WTC11 (cell line): ENCODE data around the gene SAMD10. TPM values are rescaled to one million over a fixed set of nuclear protein-coding genes. Genes with fewer than 3 reads are reported as not detected.

ENCODE experiments used
- ATAC-seq: fragments of 200-7000 bp; cut with Tn5 transposase; 2 replicates; pipeline ENCODE4 v1.10.0; 2021; ENCODE audit warnings: mild to moderate bottlenecking, moderate library complexity
- CTCF ChIA-PET: fragments of 300-600 bp; sonication (Branson Sonifier 250); formaldehyde crosslinking; loops from one replicate; lab custom pipeline; 2021; ENCODE audit warnings: antibody characterized with exemption; lab: Charles Lee
- POLR2A ChIA-PET: fragments of 350-600 bp; sonication (Branson Sonifier 250); formaldehyde crosslinking; loops from one replicate; lab custom pipeline; 2021; ENCODE audit warnings: antibody characterized with exemption; lab: Charles Lee
- DNase-seq: peaks from one replicate; pipeline ENCODE4 v3.0.0; 2021; ENCODE audit warnings: low spot score
- H3K27ac Mint-ChIP-seq: 2 replicates; pipeline ENCODE4 v1.8.0; 2021; ENCODE audit warnings: mixed read lengths
- H3K27me3 Mint-ChIP-seq: 2 replicates; pipeline ENCODE4 v1.8.0; 2021; ENCODE audit warnings: low read depth, mild to moderate bottlenecking, moderate library complexity, mixed read lengths
- H3K36me3 Mint-ChIP-seq: 2 replicates; pipeline ENCODE4 v1.8.0; 2021; ENCODE audit warnings: mixed read lengths
- H3K4me1 Mint-ChIP-seq: 2 replicates; pipeline ENCODE4 v1.8.0; 2022; ENCODE audit warnings: mixed read lengths
- H3K4me3 Mint-ChIP-seq: 2 replicates; pipeline ENCODE4 v1.8.0; 2021; ENCODE audit warnings: mild to moderate bottlenecking, moderate library complexity, mixed read lengths
- H3K9me3 Mint-ChIP-seq: 2 replicates; pipeline ENCODE4 v1.8.0; 2021; ENCODE audit warnings: mixed read lengths
- CREM ChIP-seq: sonication (generic); formaldehyde crosslinking; IDR thresholded peaks from 2 replicates; pipeline ENCODE4 v1.8.1; 2022; ENCODE audit warnings: mild to moderate bottlenecking, missing genetic modification reagents, moderate library complexity
- EMX1 ChIP-seq: fragments of 250-450 bp; sonication (Bioruptor Pico); IDR thresholded peaks from 2 replicates; pipeline ENCODE4 v1.8.0; 2021; ENCODE audit warnings: mild to moderate bottlenecking
- GABPB1 ChIP-seq: sonication (generic); formaldehyde crosslinking; IDR thresholded peaks from 2 replicates; pipeline ENCODE4 v1.8.1; 2023; ENCODE audit warnings: mild to moderate bottlenecking, missing genetic modification reagents
- JAZF1 ChIP-seq: fragments of 250-450 bp; sonication (Bioruptor Pico); IDR thresholded peaks from 2 replicates; pipeline ENCODE4 v1.9.0; 2021; ENCODE audit warnings: moderate library complexity, mild to moderate bottlenecking, inconsistent platforms
- MXD4 ChIP-seq: fragments of 250-450 bp; sonication (Bioruptor Pico); IDR thresholded peaks from 2 replicates; pipeline ENCODE4 v1.8.0; 2021; ENCODE audit warnings: mild to moderate bottlenecking, moderate library complexity, borderline replicate concordance
- NFATC4 ChIP-seq: fragments of 250-450 bp; sonication (Bioruptor Pico); IDR thresholded peaks from 2 replicates; pipeline ENCODE4 v1.9.0; 2021; ENCODE audit warnings: mild to moderate bottlenecking
- NR3C1 ChIP-seq: sonication (generic); formaldehyde crosslinking; conservative IDR thresholded peaks from 2 replicates; pipeline ENCODE4 v1.8.1; 2023; ENCODE audit warnings: low read depth, mild to moderate bottlenecking, missing genetic modification reagents
- SMAD3 ChIP-seq: sonication (generic); formaldehyde crosslinking; IDR thresholded peaks from 2 replicates; pipeline ENCODE4 v1.8.0; 2022; ENCODE audit warnings: missing genetic modification reagents, mild to moderate bottlenecking, borderline replicate concordance
- TEAD4 ChIP-seq: sonication (generic); formaldehyde crosslinking; IDR thresholded peaks from 2 replicates; pipeline ENCODE4 v1.8.0; 2022; ENCODE audit warnings: mild to moderate bottlenecking, missing genetic modification reagents
- ZNF121 ChIP-seq: sonication (generic); formaldehyde crosslinking; IDR thresholded peaks from 2 replicates; pipeline ENCODE4 v1.8.0; 2023; ENCODE audit warnings: missing genetic modification reagents
- ZNF138 ChIP-seq: sonication (generic); formaldehyde crosslinking; conservative IDR thresholded peaks from 2 replicates; pipeline ENCODE4 v1.8.1; 2022; ENCODE audit warnings: mild to moderate bottlenecking, moderate library complexity, missing genetic modification reagents
- ZNF263 ChIP-seq: sonication (generic); formaldehyde crosslinking; IDR thresholded peaks from 2 replicates; pipeline ENCODE4 v1.8.1; 2022; ENCODE audit warnings: low read depth, mild to moderate bottlenecking, moderate library complexity, missing genetic modification reagents
- total RNA-seq: library from RNA; stranded (reverse); gene quantifications from 3 replicates; pipeline ENCODE4 v1.2.3, GENCODE V29; 2021
- TF ChIP-seq, protein P1 (sequence below): sonication (generic); formaldehyde crosslinking; IDR thresholded peaks from 2 replicates; pipeline ENCODE4 v1.8.0; 2022; ENCODE audit warnings: mild to moderate bottlenecking, missing genetic modification reagents
- TF ChIP-seq, protein P2 (sequence below): sonication (generic); formaldehyde crosslinking; conservative IDR thresholded peaks from 2 replicates; pipeline ENCODE4 v1.8.1; 2023; ENCODE audit warnings: mild to moderate bottlenecking, low read depth, missing genetic modification reagents, moderate library complexity
- TF ChIP-seq, protein P3 (sequence below): sonication (generic); formaldehyde crosslinking; IDR thresholded peaks from 2 replicates; pipeline ENCODE4 v1.8.1; 2023; ENCODE audit warnings: mild to moderate bottlenecking, missing genetic modification reagents, borderline replicate concordance
- TF ChIP-seq, protein P4 (sequence below): sonication (generic); formaldehyde crosslinking; IDR thresholded peaks from 2 replicates; pipeline ENCODE4 v1.8.0; 2023; ENCODE audit warnings: missing genetic modification reagents
- TF ChIP-seq, protein P5 (sequence below): sonication (generic); formaldehyde crosslinking; IDR thresholded peaks from 2 replicates; pipeline ENCODE4 v1.8.1; 2023; ENCODE audit warnings: mild to moderate bottlenecking, missing genetic modification reagents
- TF ChIP-seq, protein P6 (sequence below): fragments of 250-450 bp; sonication (Bioruptor Pico); IDR thresholded peaks from 2 replicates; pipeline ENCODE4 v1.9.0; 2021; ENCODE audit warnings: mild to moderate bottlenecking

SAMD10 gene
- total RNA-seq, 1 experiment from 2014 or later = 6.2 TPM

DNA sequence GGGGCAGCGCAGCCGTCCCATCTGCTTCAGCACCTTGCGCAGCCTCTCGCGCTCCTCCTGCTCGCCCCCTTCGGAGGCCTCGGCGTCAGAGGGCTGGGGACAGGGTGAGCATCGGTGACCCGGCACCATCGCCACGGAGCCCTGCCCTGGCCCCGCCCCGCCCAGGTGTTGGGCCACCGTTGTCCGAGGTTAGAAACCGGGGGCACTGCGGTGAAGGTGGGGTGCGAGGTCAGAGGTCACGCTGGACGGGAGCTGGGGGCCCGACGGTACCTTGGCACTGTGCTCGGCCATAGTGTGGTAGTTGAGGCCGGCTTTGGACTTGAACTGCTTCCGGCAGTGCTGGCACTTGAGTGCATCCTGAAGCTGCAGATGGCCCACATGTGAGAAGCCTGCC lies 16.1 kb downstream of the SAMD10 start:
- Mint-ChIP-seq H3K36me3 (peaks cover 56% of the 10 kb centered on the region), H3K4me1 (peaks cover 8% of the 10 kb centered on the region), H3K9me3 (peaks cover 3% of the 10 kb centered on the region; the same call in 1 of the 2 replicates), H3K4me3 (no peak overlapping the region), H3K27ac (no peak overlapping the region), H3K27me3 (0 out of 2 replicates have a peak, but pooled peaks cover 3% of the 10 kb centered on the region)
- no peak for DNase-seq
- POLR2A ChIA-PET = no interaction called here
- CTCF ChIA-PET = no interaction called here
- ATAC-seq = no peak
- no peak for TF ChIP-seq NR3C1
- TF ChIP-seq CREM (CRISPR knock-in tag) = no peak
- no peak for TF ChIP-seq GABPB1 (CRISPR knock-in tag)
- TF ChIP-seq JAZF1 (CRISPR knock-in tag) = no peak
- TF ChIP-seq, protein P1, sequence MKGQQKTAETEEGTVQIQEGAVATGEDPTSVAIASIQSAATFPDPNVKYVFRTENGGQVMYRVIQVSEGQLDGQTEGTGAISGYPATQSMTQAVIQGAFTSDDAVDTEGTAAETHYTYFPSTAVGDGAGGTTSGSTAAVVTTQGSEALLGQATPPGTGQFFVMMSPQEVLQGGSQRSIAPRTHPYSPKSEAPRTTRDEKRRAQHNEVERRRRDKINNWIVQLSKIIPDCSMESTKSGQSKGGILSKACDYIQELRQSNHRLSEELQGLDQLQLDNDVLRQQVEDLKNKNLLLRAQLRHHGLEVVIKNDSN (CRISPR knock-in tag) = no peak
- no peak for TF ChIP-seq ZNF138
- TF ChIP-seq, protein P2, sequence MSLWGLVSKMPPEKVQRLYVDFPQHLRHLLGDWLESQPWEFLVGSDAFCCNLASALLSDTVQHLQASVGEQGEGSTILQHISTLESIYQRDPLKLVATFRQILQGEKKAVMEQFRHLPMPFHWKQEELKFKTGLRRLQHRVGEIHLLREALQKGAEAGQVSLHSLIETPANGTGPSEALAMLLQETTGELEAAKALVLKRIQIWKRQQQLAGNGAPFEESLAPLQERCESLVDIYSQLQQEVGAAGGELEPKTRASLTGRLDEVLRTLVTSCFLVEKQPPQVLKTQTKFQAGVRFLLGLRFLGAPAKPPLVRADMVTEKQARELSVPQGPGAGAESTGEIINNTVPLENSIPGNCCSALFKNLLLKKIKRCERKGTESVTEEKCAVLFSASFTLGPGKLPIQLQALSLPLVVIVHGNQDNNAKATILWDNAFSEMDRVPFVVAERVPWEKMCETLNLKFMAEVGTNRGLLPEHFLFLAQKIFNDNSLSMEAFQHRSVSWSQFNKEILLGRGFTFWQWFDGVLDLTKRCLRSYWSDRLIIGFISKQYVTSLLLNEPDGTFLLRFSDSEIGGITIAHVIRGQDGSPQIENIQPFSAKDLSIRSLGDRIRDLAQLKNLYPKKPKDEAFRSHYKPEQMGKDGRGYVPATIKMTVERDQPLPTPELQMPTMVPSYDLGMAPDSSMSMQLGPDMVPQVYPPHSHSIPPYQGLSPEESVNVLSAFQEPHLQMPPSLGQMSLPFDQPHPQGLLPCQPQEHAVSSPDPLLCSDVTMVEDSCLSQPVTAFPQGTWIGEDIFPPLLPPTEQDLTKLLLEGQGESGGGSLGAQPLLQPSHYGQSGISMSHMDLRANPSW (CRISPR knock-in tag) = no peak
- no peak for TF ChIP-seq NFATC4 (CRISPR knock-in tag)
- no peak for TF ChIP-seq MXD4 (CRISPR knock-in tag)
- no peak for TF ChIP-seq ZNF121
- TF ChIP-seq SMAD3 (CRISPR knock-in tag) = no peak
- TF ChIP-seq, protein P3, sequence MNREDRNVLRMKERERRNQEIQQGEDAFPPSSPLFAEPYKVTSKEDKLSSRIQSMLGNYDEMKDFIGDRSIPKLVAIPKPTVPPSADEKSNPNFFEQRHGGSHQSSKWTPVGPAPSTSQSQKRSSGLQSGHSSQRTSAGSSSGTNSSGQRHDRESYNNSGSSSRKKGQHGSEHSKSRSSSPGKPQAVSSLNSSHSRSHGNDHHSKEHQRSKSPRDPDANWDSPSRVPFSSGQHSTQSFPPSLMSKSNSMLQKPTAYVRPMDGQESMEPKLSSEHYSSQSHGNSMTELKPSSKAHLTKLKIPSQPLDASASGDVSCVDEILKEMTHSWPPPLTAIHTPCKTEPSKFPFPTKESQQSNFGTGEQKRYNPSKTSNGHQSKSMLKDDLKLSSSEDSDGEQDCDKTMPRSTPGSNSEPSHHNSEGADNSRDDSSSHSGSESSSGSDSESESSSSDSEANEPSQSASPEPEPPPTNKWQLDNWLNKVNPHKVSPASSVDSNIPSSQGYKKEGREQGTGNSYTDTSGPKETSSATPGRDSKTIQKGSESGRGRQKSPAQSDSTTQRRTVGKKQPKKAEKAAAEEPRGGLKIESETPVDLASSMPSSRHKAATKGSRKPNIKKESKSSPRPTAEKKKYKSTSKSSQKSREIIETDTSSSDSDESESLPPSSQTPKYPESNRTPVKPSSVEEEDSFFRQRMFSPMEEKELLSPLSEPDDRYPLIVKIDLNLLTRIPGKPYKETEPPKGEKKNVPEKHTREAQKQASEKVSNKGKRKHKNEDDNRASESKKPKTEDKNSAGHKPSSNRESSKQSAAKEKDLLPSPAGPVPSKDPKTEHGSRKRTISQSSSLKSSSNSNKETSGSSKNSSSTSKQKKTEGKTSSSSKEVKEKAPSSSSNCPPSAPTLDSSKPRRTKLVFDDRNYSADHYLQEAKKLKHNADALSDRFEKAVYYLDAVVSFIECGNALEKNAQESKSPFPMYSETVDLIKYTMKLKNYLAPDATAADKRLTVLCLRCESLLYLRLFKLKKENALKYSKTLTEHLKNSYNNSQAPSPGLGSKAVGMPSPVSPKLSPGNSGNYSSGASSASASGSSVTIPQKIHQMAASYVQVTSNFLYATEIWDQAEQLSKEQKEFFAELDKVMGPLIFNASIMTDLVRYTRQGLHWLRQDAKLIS (CRISPR knock-in tag) = no peak
- TF ChIP-seq, protein P4, sequence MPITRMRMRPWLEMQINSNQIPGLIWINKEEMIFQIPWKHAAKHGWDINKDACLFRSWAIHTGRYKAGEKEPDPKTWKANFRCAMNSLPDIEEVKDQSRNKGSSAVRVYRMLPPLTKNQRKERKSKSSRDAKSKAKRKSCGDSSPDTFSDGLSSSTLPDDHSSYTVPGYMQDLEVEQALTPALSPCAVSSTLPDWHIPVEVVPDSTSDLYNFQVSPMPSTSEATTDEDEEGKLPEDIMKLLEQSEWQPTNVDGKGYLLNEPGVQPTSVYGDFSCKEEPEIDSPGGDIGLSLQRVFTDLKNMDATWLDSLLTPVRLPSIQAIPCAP (CRISPR knock-in tag) = no peak
- TF ChIP-seq EMX1 (CRISPR knock-in tag) = no peak
- TF ChIP-seq ZNF263 (CRISPR knock-in tag) = no peak
- TF ChIP-seq, protein P5, sequence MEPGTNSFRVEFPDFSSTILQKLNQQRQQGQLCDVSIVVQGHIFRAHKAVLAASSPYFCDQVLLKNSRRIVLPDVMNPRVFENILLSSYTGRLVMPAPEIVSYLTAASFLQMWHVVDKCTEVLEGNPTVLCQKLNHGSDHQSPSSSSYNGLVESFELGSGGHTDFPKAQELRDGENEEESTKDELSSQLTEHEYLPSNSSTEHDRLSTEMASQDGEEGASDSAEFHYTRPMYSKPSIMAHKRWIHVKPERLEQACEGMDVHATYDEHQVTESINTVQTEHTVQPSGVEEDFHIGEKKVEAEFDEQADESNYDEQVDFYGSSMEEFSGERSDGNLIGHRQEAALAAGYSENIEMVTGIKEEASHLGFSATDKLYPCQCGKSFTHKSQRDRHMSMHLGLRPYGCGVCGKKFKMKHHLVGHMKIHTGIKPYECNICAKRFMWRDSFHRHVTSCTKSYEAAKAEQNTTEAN = no peak
- TF ChIP-seq TEAD4 (CRISPR knock-in tag) = no peak
- TF ChIP-seq, protein P6, sequence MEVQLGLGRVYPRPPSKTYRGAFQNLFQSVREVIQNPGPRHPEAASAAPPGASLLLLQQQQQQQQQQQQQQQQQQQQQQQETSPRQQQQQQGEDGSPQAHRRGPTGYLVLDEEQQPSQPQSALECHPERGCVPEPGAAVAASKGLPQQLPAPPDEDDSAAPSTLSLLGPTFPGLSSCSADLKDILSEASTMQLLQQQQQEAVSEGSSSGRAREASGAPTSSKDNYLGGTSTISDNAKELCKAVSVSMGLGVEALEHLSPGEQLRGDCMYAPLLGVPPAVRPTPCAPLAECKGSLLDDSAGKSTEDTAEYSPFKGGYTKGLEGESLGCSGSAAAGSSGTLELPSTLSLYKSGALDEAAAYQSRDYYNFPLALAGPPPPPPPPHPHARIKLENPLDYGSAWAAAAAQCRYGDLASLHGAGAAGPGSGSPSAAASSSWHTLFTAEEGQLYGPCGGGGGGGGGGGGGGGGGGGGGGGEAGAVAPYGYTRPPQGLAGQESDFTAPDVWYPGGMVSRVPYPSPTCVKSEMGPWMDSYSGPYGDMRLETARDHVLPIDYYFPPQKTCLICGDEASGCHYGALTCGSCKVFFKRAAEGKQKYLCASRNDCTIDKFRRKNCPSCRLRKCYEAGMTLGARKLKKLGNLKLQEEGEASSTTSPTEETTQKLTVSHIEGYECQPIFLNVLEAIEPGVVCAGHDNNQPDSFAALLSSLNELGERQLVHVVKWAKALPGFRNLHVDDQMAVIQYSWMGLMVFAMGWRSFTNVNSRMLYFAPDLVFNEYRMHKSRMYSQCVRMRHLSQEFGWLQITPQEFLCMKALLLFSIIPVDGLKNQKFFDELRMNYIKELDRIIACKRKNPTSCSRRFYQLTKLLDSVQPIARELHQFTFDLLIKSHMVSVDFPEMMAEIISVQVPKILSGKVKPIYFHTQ (CRISPR knock-in tag) = no peak
